Colon (tissue), 2 donors: ENCODE data around the gene ANO10.
"Not testable (repeated sequence)": the region's sequence is repeated elsewhere in the genome, so short reads cannot be mapped to it uniquely, and the experiment has no call there.

Source experiments
- FAIRE-seq: peaks from 2 replicates; lab custom pipeline; 2012; peaks lifted over from hg19 to GRCh38; lab: Jason Lieb, UNC
- donor health status: control.
- donor health status: control.

The ANO10 gene

DNA sequence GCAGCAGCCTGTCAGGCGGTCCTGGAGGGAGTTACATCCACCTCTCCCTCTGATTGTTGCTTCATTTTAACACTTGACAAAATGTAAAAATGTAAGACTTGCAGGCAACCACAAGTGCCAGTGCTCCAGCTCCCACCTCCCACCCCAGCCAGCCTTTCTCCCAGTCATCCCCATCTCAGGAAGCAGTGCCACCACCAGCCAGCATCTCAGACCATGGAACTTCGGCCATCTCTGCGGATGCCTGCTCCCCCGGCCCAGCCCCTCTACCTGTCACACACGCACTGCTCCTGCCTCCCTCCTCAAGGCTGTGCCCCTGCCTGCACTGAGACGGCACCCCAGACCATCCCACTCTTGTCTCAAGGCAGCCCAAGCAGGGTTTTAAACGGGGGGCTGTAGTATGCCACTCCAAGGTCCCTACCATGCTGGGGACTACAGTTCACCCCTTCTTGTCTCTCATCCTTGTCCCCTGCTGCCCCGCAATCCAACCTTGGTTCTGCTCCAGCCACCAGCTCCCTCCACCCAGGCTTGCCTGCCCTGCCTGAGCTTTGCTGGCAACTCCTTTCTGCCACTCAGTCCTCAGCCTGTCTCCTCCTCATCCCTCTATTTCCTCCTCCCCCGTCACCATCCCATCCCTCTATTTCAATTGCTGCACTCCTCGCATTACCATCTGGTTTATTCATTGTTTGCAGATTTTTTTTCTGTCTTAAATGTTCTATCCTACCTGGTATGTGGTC, 249.6 kb downstream of the ANO10 start:
- FAIRE-seq: no peak

DNA sequence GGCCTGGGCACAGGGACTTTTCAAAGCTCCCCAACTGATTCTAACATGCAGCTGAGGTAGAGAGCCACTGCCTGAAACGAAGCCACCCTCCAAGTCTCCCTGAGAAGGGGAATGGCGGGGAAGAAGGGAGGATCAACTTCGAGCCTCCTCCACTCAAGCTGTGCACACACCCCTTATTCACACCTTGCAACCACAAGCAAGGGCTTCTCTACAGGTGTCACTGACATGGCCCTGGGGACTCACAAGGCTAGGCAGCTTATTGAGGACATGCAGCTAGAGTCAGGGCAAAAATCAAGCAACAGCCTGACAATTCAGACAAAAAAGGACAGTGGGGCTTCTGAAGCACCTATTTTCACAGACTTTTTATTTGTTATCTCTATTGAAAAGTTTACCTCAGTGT, 250.3 kb downstream of the ANO10 start:
- FAIRE-seq: no peak

DNA sequence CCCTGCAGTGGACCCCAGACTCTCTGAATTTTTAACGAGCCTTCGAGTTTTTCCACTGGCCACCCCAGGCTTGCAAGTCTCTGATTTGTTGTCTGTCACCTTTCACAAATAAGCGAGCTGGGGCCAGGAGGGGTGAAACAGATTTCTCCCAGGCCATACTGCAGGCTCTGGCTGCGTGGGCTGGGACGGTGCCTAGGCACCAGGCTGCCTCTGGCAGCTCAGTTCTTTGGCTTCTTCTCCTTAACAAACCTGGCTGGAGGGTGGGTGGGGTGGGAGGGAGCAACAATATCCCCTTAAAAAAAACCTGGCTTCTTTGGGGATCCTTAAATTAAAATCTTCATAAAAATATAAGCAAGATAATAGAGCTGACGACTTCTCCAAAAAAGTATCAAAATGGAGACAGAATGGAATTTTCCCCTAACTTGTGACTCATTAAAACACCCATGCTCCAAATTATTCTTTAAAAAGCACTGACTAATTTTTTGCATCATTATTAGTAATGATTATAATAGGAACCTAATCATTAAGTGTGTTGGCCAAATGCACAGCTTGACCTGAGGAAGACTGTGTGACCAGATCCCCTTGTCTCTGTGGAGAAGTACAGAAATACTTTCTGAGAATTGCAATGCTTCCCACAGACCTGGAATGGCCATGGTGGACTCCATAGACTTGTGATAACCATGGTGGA, 251.4 kb downstream of the ANO10 start:
- FAIRE-seq: no peak

DNA sequence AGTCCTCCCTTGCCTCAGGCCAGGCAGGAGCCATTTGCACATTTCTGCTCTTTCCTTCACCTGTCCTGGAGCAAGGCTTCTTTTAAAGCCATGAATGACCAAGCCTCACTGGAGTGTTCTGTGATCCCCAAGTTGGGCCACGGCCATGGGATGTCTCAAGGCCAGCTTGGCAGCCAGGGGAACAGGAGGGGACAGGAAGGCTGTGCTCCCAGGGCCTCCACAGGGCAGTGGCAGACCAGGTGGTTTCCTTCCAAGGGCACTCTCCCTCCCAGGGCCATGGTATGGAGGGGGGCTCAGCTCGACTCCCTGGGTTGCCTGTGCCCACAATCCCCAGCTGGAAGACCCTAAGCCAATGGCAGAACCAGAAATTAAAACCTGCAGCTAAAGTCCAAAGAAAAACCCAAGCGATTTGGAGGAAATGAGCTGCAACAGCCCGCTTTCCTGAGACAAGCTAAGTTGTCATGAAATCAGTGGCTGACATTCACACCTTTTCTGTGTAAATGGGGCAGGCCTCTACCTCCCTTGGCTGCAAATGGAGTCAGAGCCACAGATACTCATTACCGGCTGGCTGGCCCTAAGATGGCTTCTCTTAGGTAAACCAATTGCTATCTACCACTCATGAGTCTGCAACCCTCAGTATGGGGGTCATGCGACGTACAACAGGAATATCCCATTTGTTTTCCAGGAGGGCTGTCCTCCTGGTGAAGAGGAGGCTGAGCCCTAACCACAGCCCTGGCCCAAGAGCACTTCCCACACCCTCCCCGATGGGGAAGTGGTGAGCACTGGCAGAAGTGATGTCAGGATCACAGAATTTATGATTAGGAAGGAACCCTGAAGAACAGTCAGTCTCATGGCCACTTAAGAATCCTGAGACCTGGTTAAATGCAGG, 252.2 kb downstream of the ANO10 start:
- FAIRE-seq: no peak

- FAIRE-seq: no peak
Measured at GRCh38 chr3:43366885-43367284, 254.9 kb downstream of the ANO10 start.

GRCh38 chr3:43366481-43366880, 255.3 kb downstream of the ANO10 start:
- FAIRE-seq: no peak

DNA sequence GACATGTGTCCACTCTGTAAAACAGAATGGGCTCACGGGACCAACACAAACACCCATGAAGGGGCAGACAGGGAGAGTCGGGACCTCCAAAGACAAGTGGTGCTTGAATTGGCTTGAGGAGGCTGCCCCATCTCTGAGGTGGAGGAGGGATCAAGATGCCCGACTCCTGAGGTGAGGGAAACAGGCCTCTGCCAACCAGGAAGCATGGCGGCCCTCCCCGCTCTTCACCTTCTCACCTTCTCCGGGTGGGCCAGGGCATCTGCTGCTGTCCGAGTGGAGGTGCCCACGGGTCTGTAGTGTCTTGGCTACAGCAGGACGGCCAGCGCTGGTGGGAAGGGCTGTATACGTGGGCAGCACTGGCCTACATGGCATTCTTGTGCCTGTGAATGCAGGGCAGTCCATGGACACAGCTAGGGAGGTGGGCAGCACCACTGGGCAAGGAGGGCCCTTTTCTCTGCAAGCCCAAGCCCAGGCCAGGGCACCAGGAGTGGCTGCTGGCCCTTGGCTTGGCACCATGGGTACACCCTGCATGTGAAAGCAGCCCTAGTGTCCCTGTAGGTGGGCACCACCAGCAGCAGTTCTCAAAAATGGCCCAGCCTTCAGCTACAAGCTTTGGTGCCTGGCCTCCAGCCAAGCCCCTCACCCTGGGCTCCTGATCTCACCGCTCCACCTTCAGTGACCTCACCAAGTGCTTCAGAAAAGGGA, 256.1 kb downstream of the ANO10 start:
- no peak for FAIRE-seq

DNA sequence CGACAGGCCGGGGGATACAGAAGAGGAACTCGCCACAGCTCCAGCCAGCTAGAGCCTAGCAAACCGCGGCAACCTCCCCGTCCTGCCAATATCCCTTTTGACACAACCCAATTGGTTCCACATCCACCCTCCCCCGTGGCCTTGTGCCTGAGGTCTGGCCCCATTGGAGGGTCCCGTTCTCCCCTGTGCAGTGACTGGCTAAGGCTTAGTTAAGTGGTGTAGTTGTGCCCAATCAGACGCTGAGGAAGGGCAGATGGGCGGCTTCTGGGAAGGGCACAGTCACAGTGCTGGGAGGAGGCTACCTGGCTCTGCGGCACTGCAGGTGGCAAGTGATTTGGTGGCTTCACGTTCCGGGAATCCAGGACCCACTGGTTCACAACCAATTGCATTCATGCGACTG, 256.9 kb downstream of the ANO10 start:
- no peak for FAIRE-seq

GRCh38 chr3:43364494-43364893, 257.3 kb downstream of the ANO10 start:
- no peak for FAIRE-seq

GRCh38 chr3:43363621-43364266, 258.1 kb downstream of the ANO10 start:
- FAIRE-seq: no peak

- FAIRE-seq: no peak
Measured at GRCh38 chr3:43362961-43363360, 258.9 kb downstream of the ANO10 start.

- FAIRE-seq: no peak
Measured at GRCh38 chr3:43362183-43362582, 259.6 kb downstream of the ANO10 start.

GRCh38 chr3:43361077-43361476, 260.7 kb downstream of the ANO10 start:
- FAIRE-seq: no peak

DNA sequence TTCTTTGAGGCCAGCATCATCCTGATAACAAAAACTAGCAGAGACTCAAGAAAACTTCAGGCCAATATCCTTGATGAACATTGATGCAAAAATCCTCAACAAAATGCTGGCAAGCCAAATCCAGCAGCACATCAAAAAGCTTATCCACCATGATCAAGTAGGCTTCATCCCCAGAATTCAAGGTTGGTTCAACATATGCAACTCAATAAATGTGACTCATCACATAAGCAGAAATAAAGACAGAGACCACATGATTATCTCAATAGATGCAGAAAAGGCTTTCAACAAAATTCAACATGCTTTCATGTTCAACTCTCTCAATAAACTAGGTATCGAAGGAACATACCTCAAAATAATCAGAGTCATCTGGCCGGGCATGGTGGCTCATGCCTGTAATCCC, 265.8 kb downstream of the ANO10 start:
- FAIRE-seq: not testable (repeated sequence)

DNA sequence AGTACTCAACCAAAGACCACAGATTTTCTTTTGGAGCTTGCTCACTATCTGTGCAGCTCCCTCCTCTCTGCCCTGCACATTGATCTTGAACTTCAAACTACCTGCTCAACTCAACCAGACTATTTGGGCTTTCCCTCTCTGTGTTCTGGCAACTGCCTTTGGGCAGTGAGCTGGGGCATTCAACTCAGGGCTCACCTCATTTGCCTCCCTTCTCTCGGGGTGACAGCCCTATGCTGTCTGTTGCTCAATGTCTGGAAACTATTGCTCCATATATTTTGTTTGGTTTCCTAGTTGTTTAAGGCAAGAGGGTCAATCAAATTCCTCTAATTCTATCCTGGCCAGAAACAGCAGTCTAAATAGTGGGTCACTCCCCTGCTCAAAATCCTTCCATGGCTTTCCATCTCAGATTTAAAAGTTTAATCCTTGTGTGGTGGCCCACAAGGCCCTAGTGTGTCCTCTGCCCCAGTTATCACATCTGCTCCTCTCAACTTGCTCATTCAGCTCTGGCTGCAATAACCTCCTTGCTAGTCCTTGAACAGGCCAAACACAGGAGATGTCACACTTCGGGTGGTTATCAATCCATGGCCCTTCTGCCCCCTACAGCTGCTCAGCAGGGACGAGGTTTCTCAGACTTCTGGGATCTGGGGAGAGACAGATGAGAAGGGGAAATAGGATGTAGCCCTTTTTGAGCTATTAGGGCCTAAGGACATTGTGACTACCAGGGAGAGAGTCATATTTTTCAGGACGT, 267.7 kb downstream of the ANO10 start:
- no peak for FAIRE-seq

DNA sequence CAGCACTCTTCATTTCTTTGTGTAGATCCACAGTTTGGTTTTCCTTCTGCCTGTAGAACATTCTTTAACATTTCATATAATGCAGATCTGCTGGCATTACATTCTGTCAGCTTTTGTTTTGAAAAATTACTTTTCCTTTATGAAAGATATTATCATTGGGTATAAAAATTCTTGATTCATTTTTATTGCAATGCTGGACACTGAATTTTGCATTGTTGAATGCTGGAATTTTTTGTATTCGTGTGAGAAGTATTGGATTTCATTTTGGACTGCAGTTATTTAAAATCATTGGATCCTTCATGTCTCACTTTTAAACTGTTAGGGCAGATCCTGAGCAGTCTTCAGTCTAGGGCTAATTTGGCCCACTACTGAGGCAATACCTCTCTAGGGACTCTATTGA, 268.4 kb downstream of the ANO10 start:
- FAIRE-seq: no peak

- FAIRE-seq: no peak
Measured at GRCh38 chr3:43349716-43350115, 272.1 kb downstream of the ANO10 start.

- no peak for FAIRE-seq
Measured at GRCh38 chr3:43348852-43349574, 272.8 kb downstream of the ANO10 start.

DNA sequence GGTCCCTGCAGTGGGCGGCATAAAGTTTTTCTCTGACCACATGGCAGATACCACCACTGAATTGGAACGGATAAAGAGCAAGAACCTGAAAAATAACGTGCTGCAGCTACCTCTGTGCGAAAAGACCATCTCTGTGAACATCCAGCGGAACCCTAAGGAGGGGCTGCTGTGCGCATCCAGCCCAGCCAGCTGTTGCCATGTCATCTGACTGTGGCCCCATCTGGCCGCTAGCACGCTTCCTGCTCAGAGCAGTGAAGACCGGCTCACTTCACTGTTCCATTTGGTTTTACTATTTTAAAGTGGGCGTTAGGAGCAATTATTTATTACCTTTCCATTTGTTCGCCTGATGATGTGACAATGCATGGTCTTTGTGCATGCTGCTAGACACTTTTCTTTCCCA, 273.5 kb downstream of the ANO10 start:
- no peak for FAIRE-seq

DNA sequence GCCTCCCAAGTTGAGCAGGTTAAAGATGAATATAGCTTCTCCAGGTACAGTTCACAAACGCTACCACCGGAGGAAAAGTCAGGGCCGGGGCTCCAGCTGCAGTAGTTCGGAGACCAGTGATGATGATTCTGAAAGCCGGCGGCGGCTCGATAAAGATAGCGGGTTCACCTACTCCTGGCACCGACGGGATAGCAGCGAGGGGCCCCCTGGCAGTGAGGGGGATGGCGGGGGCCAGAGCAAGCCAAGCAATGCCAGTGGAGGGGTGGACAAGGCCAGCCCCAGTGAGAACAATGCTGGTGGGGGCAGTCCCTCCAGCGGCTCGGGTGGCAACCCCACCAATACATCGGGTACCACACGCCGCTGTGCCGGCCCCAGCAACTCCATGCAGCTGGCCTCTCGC, 274.0 kb downstream of the ANO10 start:
- no peak for FAIRE-seq
